H9 (cell line): ENCODE measurements around the gene ETV3L. TPM values are rescaled to one million over a fixed set of nuclear protein-coding genes. Genes with fewer than 3 reads are reported as not detected.

Source experiments
- DNase-seq: peaks from one replicate; pipeline ENCODE4 v3.0.0-alpha.2; 2017
- H2AFZ ChIP-seq: one replicate; pipeline ENCODE4 v1.6.1; 2013; ENCODE audit warnings: mild to moderate bottlenecking, low read length, control low read depth, moderate library complexity
- H2AK5ac ChIP-seq: 2 replicates; pipeline ENCODE4 v1.6.1; 2013; ENCODE audit warnings: low read length, control low read depth, mixed read lengths; ENCODE audit not compliant: insufficient read length
- H2BK120ac ChIP-seq: one replicate; pipeline ENCODE4 v1.6.1; 2013; ENCODE audit warnings: low read depth, mild to moderate bottlenecking, low read length, control low read depth, inconsistent platforms; ENCODE audit not compliant: poor library complexity, severe bottlenecking
- H2BK12ac ChIP-seq: 2 replicates; pipeline ENCODE4 v1.6.1; 2013; ENCODE audit warnings: low read length, control low read depth, mixed read lengths, low read depth; ENCODE audit not compliant: insufficient read length
- H2BK15ac ChIP-seq: 2 replicates; pipeline ENCODE4 v1.6.1; 2013; ENCODE audit warnings: low read depth, low read length, control low read depth
- H2BK20ac ChIP-seq: one replicate; pipeline ENCODE4 v1.6.1; 2013; ENCODE audit warnings: low read depth, mild to moderate bottlenecking, low read length, control low read depth, inconsistent platforms; ENCODE audit not compliant: poor library complexity, severe bottlenecking
- H2BK5ac ChIP-seq: 2 replicates; pipeline ENCODE4 v1.6.1; 2013; ENCODE audit warnings: low read length, control low read depth, mixed read lengths; ENCODE audit not compliant: insufficient read length
- H3K14ac ChIP-seq: 2 replicates; pipeline ENCODE4 v1.6.1; 2013; ENCODE audit warnings: low read length, control low read depth; ENCODE audit not compliant: insufficient read depth
- H3K18ac ChIP-seq: 2 replicates; pipeline ENCODE4 v1.6.1; 2013; ENCODE audit warnings: low read depth, mild to moderate bottlenecking, mixed read lengths, low read length, control low read depth; ENCODE audit not compliant: insufficient read length
- H3K23ac ChIP-seq: 2 replicates; pipeline ENCODE4 v1.6.1; 2013; ENCODE audit warnings: low read length, control low read depth, mixed read lengths, low read depth; ENCODE audit not compliant: insufficient read length
- H3K23me2 ChIP-seq: 2 replicates; pipeline ENCODE4 v1.6.1; 2013; ENCODE audit warnings: low read depth, mild to moderate bottlenecking, mixed read lengths, low read length, control low read depth; ENCODE audit not compliant: insufficient read length, poor library complexity, severe bottlenecking
- H3K27ac ChIP-seq: 2 replicates; pipeline ENCODE4 v1.5.1; 2013; ENCODE audit warnings: low read length, control low read depth, mixed read lengths, low read depth; ENCODE audit not compliant: insufficient read length
- H3K27me3 ChIP-seq: 2 replicates; pipeline ENCODE4 v1.6.1; 2013; ENCODE audit warnings: low read length, control low read depth, inconsistent platforms; ENCODE audit not compliant: insufficient read depth
- H3K4ac ChIP-seq: 2 replicates; pipeline ENCODE4 v1.6.1; 2013; ENCODE audit warnings: low read depth, mild to moderate bottlenecking, control low read depth, inconsistent platforms, low read length, moderate library complexity
- H3K4me1 ChIP-seq: 2 replicates; pipeline ENCODE4 v1.6.1; 2013; ENCODE audit warnings: low read length, control low read depth, inconsistent platforms; ENCODE audit not compliant: insufficient read depth
- H3K4me2 ChIP-seq: 2 replicates; pipeline ENCODE4 v1.6.1; 2013; ENCODE audit warnings: low read length, control low read depth, mixed read lengths; ENCODE audit not compliant: insufficient read length, insufficient read depth
- H3K56ac ChIP-seq: 2 replicates; pipeline ENCODE4 v1.6.1; 2013; ENCODE audit warnings: low read depth, mild to moderate bottlenecking, mixed read lengths, low read length, control low read depth; ENCODE audit not compliant: insufficient read length
- H3K79me1 ChIP-seq: 2 replicates; pipeline ENCODE4 v1.6.1; 2013; ENCODE audit warnings: low read depth, mild to moderate bottlenecking, moderate library complexity, low read length, control low read depth, inconsistent platforms; ENCODE audit not compliant: insufficient read depth, poor library complexity, severe bottlenecking
- H3K79me2 ChIP-seq: 2 replicates; pipeline ENCODE4 v1.6.1; 2013; ENCODE audit warnings: low read length, control low read depth, inconsistent platforms; ENCODE audit not compliant: insufficient read depth
- H3K9ac ChIP-seq: 2 replicates; pipeline ENCODE4 v1.6.1; 2013; ENCODE audit warnings: low read length, control low read depth, mixed read lengths; ENCODE audit not compliant: insufficient read length; ENCODE audit errors: extremely low read depth
- H3K9me3 ChIP-seq: one replicate; pipeline ENCODE4 v1.6.1; 2013; ENCODE audit warnings: low read depth, low read length, inconsistent platforms; ENCODE audit not compliant: control insufficient read depth
- H3T11ph ChIP-seq: one replicate; pipeline ENCODE4 v1.6.1; 2013; ENCODE audit warnings: mild to moderate bottlenecking, low read length, control low read depth, inconsistent platforms
- H4K20me1 ChIP-seq: one replicate; pipeline ENCODE4 v1.6.1; 2013; ENCODE audit not compliant: control insufficient read depth, insufficient read length, insufficient read depth
- H4K5ac ChIP-seq: 2 replicates; pipeline ENCODE4 v1.6.1; 2013; ENCODE audit warnings: low read depth, mild to moderate bottlenecking, mixed read lengths, low read length, control low read depth; ENCODE audit not compliant: insufficient read length
- H4K8ac ChIP-seq: replicated peaks from 2 replicates; pipeline ENCODE4 v1.6.1; 2013; ENCODE audit warnings: low read length, control low read depth, mixed read lengths, low read depth; ENCODE audit not compliant: insufficient read length
- H4K91ac ChIP-seq: 2 replicates; pipeline ENCODE4 v1.6.1; 2013; ENCODE audit warnings: low read depth, mild to moderate bottlenecking, moderate library complexity, mixed read lengths, low read length, control low read depth; ENCODE audit not compliant: insufficient read length
- H3K27ac Mint-ChIP-seq, 3 experiments: 2 replicates in 2 of 3; 3 replicates in 1 of 3; pipeline ENCODE4 v1.8.0; 2020 to 2021; ENCODE audit warnings: mixed read lengths in 3 of 3, mild to moderate bottlenecking in 1 of 3, moderate library complexity in 1 of 3
- H3K27me3 Mint-ChIP-seq: 2 replicates; pipeline ENCODE4 v1.8.0; 2021; ENCODE audit warnings: low read depth, mild to moderate bottlenecking, moderate library complexity, mixed read lengths
- H3K36me3 Mint-ChIP-seq, 3 experiments: 2 replicates in 2 of 3; 3 replicates in 1 of 3; pipeline ENCODE4 v1.8.0; 2020 to 2021; ENCODE audit warnings: low read depth in 3 of 3, mixed read lengths in 3 of 3; ENCODE audit not compliant: insufficient read depth in 1 of 3
- H3K4me1 Mint-ChIP-seq, 2 experiments: 2 replicates each; pipeline ENCODE4 v1.8.0; 2020; ENCODE audit warnings: mixed read lengths in 2 of 2
- H3K4me3 Mint-ChIP-seq, 2 experiments: 2 replicates in 1 of 2; 3 replicates in 1 of 2; pipeline ENCODE4 v1.8.0; 2020 to 2021; ENCODE audit warnings: mild to moderate bottlenecking in 2 of 2, mixed read lengths in 2 of 2, moderate library complexity in 1 of 2
- H3K9me3 Mint-ChIP-seq, 2 experiments: 2 replicates in 1 of 2; 3 replicates in 1 of 2; pipeline ENCODE4 v1.8.0; 2020; ENCODE audit warnings: mild to moderate bottlenecking in 2 of 2, mixed read lengths in 2 of 2, moderate library complexity in 1 of 2
- CTCF ChIP-seq: fragments of 200-600 bp; sonication (generic); conservative IDR thresholded peaks from 3 replicates; pipeline ENCODE4 v1.8.0; 2021; ENCODE audit warnings: antibody characterized with exemption, mild to moderate bottlenecking
- WGBS: extraction: QIAGEN DNeasy Blood & Tissue Kit; methylation state at CpG from one replicate; pipeline ENCODE4 v1.1.7; 2013; ENCODE audit warnings: missing lambda C conversion rate, low lambda C conversion rate, mixed read lengths; ENCODE audit not compliant: insufficient read length; ENCODE audit errors: extremely low coverage; 5-methylcytosine and 5-hydroxymethylcytosine counted together
- total RNA-seq: library from RNA; stranded (reverse); gene quantifications from 2 replicates; pipeline ENCODE4 v1.2.1, GENCODE V29; 2021

Gene ETV3L
- total RNA-seq, 1 experiment from 2014 or later = 0.96 TPM

DNA sequence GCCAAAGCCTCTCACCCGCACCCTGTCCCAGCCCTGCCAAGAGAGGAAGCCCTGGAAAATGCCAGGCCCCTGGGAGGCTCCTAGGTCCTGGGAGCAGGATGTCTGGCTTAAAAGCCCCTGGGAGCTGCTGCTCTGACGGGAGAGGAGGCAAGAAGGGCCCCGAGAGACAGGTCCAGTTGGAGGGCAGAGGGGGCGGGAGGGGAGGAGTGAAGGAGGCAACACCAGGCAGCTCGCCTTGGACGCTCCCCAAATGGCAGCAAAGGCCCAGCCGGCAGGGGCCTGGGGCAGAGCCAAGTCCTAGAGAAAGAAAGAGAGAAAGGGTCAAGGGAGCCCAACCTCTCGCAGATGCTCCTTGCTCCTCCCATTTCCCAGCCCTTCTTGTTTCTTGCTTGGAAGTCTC, 6.8 kb downstream of the ETV3L start:
- H3K79me1 ChIP-seq = no peaks in the 10 kb centered on the region
- TF ChIP-seq CTCF = no peak
- H2AK5ac ChIP-seq = no peak overlapping the region
- H2BK15ac ChIP-seq = no peak overlapping the region
- H3K27ac ChIP-seq = no peak overlapping the region
- H3K18ac ChIP-seq = no peak overlapping the region
- H2BK20ac ChIP-seq = no peak overlapping the region
- H2BK12ac ChIP-seq = no peak overlapping the region
- H2BK120ac ChIP-seq = no peak overlapping the region
- H3K23me2 ChIP-seq = no peaks in the 10 kb centered on the region
- no peak overlapping the region for H3K4ac ChIP-seq
- H3K4me2 ChIP-seq = no peak overlapping the region
- Mint-ChIP-seq H3K27me3 (no peaks in the 10 kb centered on the region), H3K9me3 (no peaks in the 10 kb centered on the region), H3K36me3 (no peaks in the 10 kb centered on the region; a peak in 1 of 7 replicates), H3K4me1 (peaks cover 19 to 28% of the 10 kb centered on the region in 2 experiments), H3K4me3 (no peak overlapping the region), H3K27ac (0 out of 7 replicates have a peak overlapping the region, but pooled peaks of 1 of the 3 experiments have one; percentile 43)
- H3K23ac ChIP-seq = no peak overlapping the region
- no CpG with 5 or more reads among the region's 8 CpGs for WGBS
- H3K9me3 ChIP-seq = no peaks in the 10 kb centered on the region
- no peak overlapping the region for H3K56ac ChIP-seq
- no peak overlapping the region for H3K9ac ChIP-seq
- 0 out of 2 replicates have a peak, but pooled peaks cover 2% of the 10 kb centered on the region for H3K4me1 ChIP-seq
- H3K27me3 ChIP-seq = no peaks in the 10 kb centered on the region
- H4K5ac ChIP-seq = no peak overlapping the region
- H3T11ph ChIP-seq = no peak overlapping the region
- H4K20me1 ChIP-seq = no peaks in the 10 kb centered on the region
- H4K8ac ChIP-seq = no peak overlapping the region
- no peak overlapping the region for H2AFZ ChIP-seq
- peak; percentile 33 for DNase-seq
- H3K14ac ChIP-seq = no peak overlapping the region
- H2BK5ac ChIP-seq = no peak overlapping the region
- no peaks in the 10 kb centered on the region for H3K79me2 ChIP-seq
- H4K91ac ChIP-seq = no peak overlapping the region
